22Rv1 (cell line): Measurements from ENCODE around the gene PYROXD2.

ENCODE experiments used
- CTCF ChIP-seq: fragments of 450-650 bp; IDR thresholded peaks from 2 replicates; pipeline ENCODE4 v1.5.1; 2017; ENCODE audit warnings: mild to moderate bottlenecking
- ZFX ChIP-seq: fragments of 450-650 bp; IDR thresholded peaks from 2 replicates; pipeline ENCODE4 v1.6.1; 2017; ENCODE audit warnings: antibody characterized with exemption, borderline replicate concordance

GRCh38 chr10:98408799-98409198, 6.2 kb downstream of the PYROXD2 start:
- TF ChIP-seq CTCF = no peak
- no peak for TF ChIP-seq ZFX
